Activated effector memory CD4-positive, alpha-beta T cell treated with anti-CD3 and anti-CD28 coated beads, Interleukin-2, amount 50 U/mL, for 16 hours (primary cell): ENCODE data around the gene RANBP10.

Experiments used
- DNase-seq: peaks from one replicate; pipeline ENCODE4 v3.0.0-alpha.2; 2020

The RANBP10 gene

GRCh38 chr16:67673712-67674580, 132.4 kb downstream of the RANBP10 start:
- no peak for DNase-seq
